Activated CD4-positive, alpha-beta T cell treated with anti-CD3 and anti-CD28 coated beads for 36 hours (primary cell): ENCODE results near the gene UNC80. TPM values are rescaled to one million over a fixed set of nuclear protein-coding genes. Genes with fewer than 3 reads are reported as not detected.

Source experiments
- ATAC-seq: fragments of 200-7000 bp; cut with Tn5 transposase; one replicate; pipeline ENCODE4 v1.10.0; 2021; ENCODE audit warnings: mild to moderate bottlenecking, moderate library complexity
- CTCF ChIA-PET: fragments of 350-600 bp; sonication (Branson Sonifier 250); formaldehyde crosslinking; loops from one replicate; lab custom pipeline; 2021; ENCODE audit warnings: antibody characterized with exemption; lab: Charles Lee
- POLR2A ChIA-PET: fragments of 350-600 bp; sonication (Branson Sonifier 250); formaldehyde crosslinking; loops from one replicate; lab custom pipeline; 2021; ENCODE audit warnings: antibody characterized with exemption, inconsistent platforms; lab: Charles Lee
- DNase-seq: peaks from one replicate; pipeline ENCODE4 v3.0.0-alpha.2; 2020
- H3K27ac Mint-ChIP-seq: one replicate; pipeline ENCODE4 v1.8.0; 2021; ENCODE audit warnings: mixed read lengths
- H3K27me3 Mint-ChIP-seq: one replicate; pipeline ENCODE4 v1.8.0; 2021; ENCODE audit warnings: mixed read lengths
- H3K36me3 Mint-ChIP-seq: one replicate; pipeline ENCODE4 v1.8.0; 2021; ENCODE audit warnings: low read depth, mixed read lengths
- H3K4me1 Mint-ChIP-seq: one replicate; pipeline ENCODE4 v1.8.0; 2021; ENCODE audit warnings: mixed read lengths
- H3K4me3 Mint-ChIP-seq: one replicate; pipeline ENCODE4 v1.8.0; 2021; ENCODE audit warnings: mild to moderate bottlenecking, moderate library complexity, mixed read lengths
- H3K9me3 Mint-ChIP-seq: one replicate; pipeline ENCODE4 v1.8.0; 2021; ENCODE audit warnings: low read depth, mixed read lengths
- intact Hi-C, 2 experiments: fragments of 100-400 bp; cut with DNase I in 1 of 2; cut with micrococcal nuclease in 1 of 2; formaldehyde crosslinking; loops; one replicate each; pipeline versions ENCODE4 v1.14.2 to v1.15.1; 2022 to 2024; cut with DNase I, micrococcal nuclease
- total RNA-seq, 2 experiments: library from RNA; stranded (reverse); gene quantifications; one replicate each; pipeline ENCODE4 v1.2.3, GENCODE V29; 2021

Gene UNC80
- total RNA-seq, 2 experiments from 2014 or later, result not detected

- Mint-ChIP-seq H3K36me3 (no peaks in the 10 kb centered on the region), H3K9me3 (no peaks in the 10 kb centered on the region), H3K27ac (no peak overlapping the region), H3K4me3 (no peak overlapping the region), H3K27me3 (peaks cover 3% of the 10 kb centered on the region), H3K4me1 (no peaks in the 10 kb centered on the region)
- DNase-seq (no peak), ATAC-seq (no peak)
- POLR2A ChIA-PET, result no interaction called here
- CTCF ChIA-PET, result no interaction called here
- intact Hi-C loops, result no loop called here
Measured at GRCh38 chr2:209808521-209808920, 36.9 kb downstream of the UNC80 start.

- Mint-ChIP-seq H3K27me3 (peaks cover 3% of the 10 kb centered on the region), H3K27ac (no peak overlapping the region), H3K4me1 (no peaks in the 10 kb centered on the region), H3K36me3 (no peaks in the 10 kb centered on the region), H3K9me3 (no peaks in the 10 kb centered on the region), H3K4me3 (no peak overlapping the region)
- ATAC-seq (no peak), DNase-seq (no peak)
- ChIA-PET CTCF (no interaction called here), POLR2A (no interaction called here)
- intact Hi-C loops, result no loop called here
Measured at GRCh38 chr2:209809256-209809655, 37.6 kb downstream of the UNC80 start.

GRCh38 chr2:209817844-209818271, 46.2 kb downstream of the UNC80 start:
- Mint-ChIP-seq H3K9me3 (no peaks in the 10 kb centered on the region), H3K4me1 (no peaks in the 10 kb centered on the region), H3K27ac (no peak overlapping the region), H3K27me3 (peaks cover 7% of the 10 kb centered on the region), H3K36me3 (no peaks in the 10 kb centered on the region), H3K4me3 (no peak overlapping the region)
- ChIA-PET POLR2A (no interaction called here), CTCF (interaction anchor here (1.3 kb wide), 1 partner anchor 9 kb away, joined by 4 read pairs; no protein-coding TSS in a partner anchor)
- intact Hi-C loops, result no loop called here
- DNase-seq (no peak), ATAC-seq (no peak)

GRCh38 chr2:209818939-209819338, 47.3 kb downstream of the UNC80 start:
- POLR2A ChIA-PET, result no interaction called here

GRCh38 chr2:209821806-209822205, 50.2 kb downstream of the UNC80 start:
- H3K4me1 Mint-ChIP-seq, result no peaks in the 10 kb centered on the region
- H3K36me3 Mint-ChIP-seq, result no peaks in the 10 kb centered on the region
- H3K9me3 Mint-ChIP-seq, result no peaks in the 10 kb centered on the region
- intact Hi-C loops, result no loop called here
- H3K27ac Mint-ChIP-seq, result no peak overlapping the region
- ATAC-seq, result no peak
- ChIA-PET CTCF (no interaction called here), POLR2A (no interaction called here)
- no peak overlapping the region for H3K4me3 Mint-ChIP-seq
- DNase-seq, result no peak
- peaks cover 4% of the 10 kb centered on the region for H3K27me3 Mint-ChIP-seq

More at GRCh38 chr2:209818939-209819338, 47.3 kb downstream of the UNC80 start:
- Mint-ChIP-seq H3K4me1 (no peaks in the 10 kb centered on the region), H3K36me3 (no peaks in the 10 kb centered on the region), H3K27me3 (peaks cover 4% of the 10 kb centered on the region), H3K4me3 (no peak overlapping the region), H3K9me3 (no peaks in the 10 kb centered on the region), H3K27ac (no peak overlapping the region)
- DNase-seq (no peak), ATAC-seq (no peak)
- CTCF ChIA-PET, result no interaction called here
- intact Hi-C loops, result no loop called here

GRCh38 chr2:209823484-209823883, 51.9 kb downstream of the UNC80 start:
- ChIA-PET CTCF (interaction anchor here (0.6 kb wide), 1 partner anchor 220 kb away, joined by 3 read pairs; no protein-coding TSS in a partner anchor), POLR2A (no interaction called here)
- Mint-ChIP-seq H3K27me3 (peaks cover 4% of the 10 kb centered on the region), H3K4me3 (no peak overlapping the region), H3K27ac (no peak overlapping the region), H3K4me1 (no peaks in the 10 kb centered on the region), H3K9me3 (no peaks in the 10 kb centered on the region), H3K36me3 (no peaks in the 10 kb centered on the region)
- DNase-seq (no peak), ATAC-seq (no peak)
- intact Hi-C loops, result no loop called here

- CTCF ChIA-PET, result no interaction called here
- Mint-ChIP-seq H3K36me3 (no peaks in the 10 kb centered on the region), H3K9me3 (no peaks in the 10 kb centered on the region), H3K4me1 (no peaks in the 10 kb centered on the region), H3K27me3 (peaks cover 4% of the 10 kb centered on the region), H3K4me3 (no peak overlapping the region), H3K27ac (no peak overlapping the region)
- ATAC-seq, result no peak
- POLR2A ChIA-PET, result no interaction called here
- intact Hi-C loops, result no loop called here
- DNase-seq, result no peak
Measured at GRCh38 chr2:209824391-209824790, 52.8 kb downstream of the UNC80 start.

GRCh38 chr2:209830722-209831465, 59.3 kb downstream of the UNC80 start:
- Mint-ChIP-seq H3K4me3 (no peak overlapping the region), H3K27me3 (peaks cover 1% of the 10 kb centered on the region)

GRCh38 chr2:209834767-209835166, 63.1 kb downstream of the UNC80 start:
- ChIA-PET POLR2A (interaction anchor here (0.5 kb wide), 1 partner anchor 23 kb away, joined by 3 read pairs; no protein-coding TSS in a partner anchor), CTCF (no interaction called here)
- H3K9me3 Mint-ChIP-seq, result no peaks in the 10 kb centered on the region
- intact Hi-C loops, result no loop called here
- no peak for ATAC-seq
- H3K27me3 Mint-ChIP-seq, result peaks cover 1% of the 10 kb centered on the region
- H3K36me3 Mint-ChIP-seq, result no peaks in the 10 kb centered on the region
- H3K4me1 Mint-ChIP-seq, result no peaks in the 10 kb centered on the region
- DNase-seq, result no peak
- H3K4me3 Mint-ChIP-seq, result no peak overlapping the region
- H3K27ac Mint-ChIP-seq, result no peak overlapping the region

More at GRCh38 chr2:209830722-209831465, 59.3 kb downstream of the UNC80 start:
- no peak for DNase-seq
- intact Hi-C loops, result no loop called here
- Mint-ChIP-seq H3K9me3 (no peaks in the 10 kb centered on the region), H3K4me1 (no peaks in the 10 kb centered on the region), H3K27ac (no peak overlapping the region), H3K36me3 (no peaks in the 10 kb centered on the region)
- ChIA-PET POLR2A (no interaction called here), CTCF (no interaction called here)
- no peak for ATAC-seq

GRCh38 chr2:209840434-209840833, 68.8 kb downstream of the UNC80 start:
- POLR2A ChIA-PET, result no interaction called here

GRCh38 chr2:209845666-209846065, 74.0 kb downstream of the UNC80 start:
- ATAC-seq (no peak), DNase-seq (no peak)
- ChIA-PET POLR2A (no interaction called here), CTCF (no interaction called here)
- Mint-ChIP-seq H3K27me3 (peaks cover 5% of the 10 kb centered on the region), H3K4me3 (no peak overlapping the region), H3K4me1 (no peaks in the 10 kb centered on the region), H3K36me3 (no peaks in the 10 kb centered on the region), H3K27ac (no peak overlapping the region), H3K9me3 (no peaks in the 10 kb centered on the region)
- intact Hi-C loops, result no loop called here

More at GRCh38 chr2:209840434-209840833, 68.8 kb downstream of the UNC80 start:
- Mint-ChIP-seq H3K36me3 (no peaks in the 10 kb centered on the region), H3K4me3 (no peak overlapping the region), H3K4me1 (no peaks in the 10 kb centered on the region), H3K27me3 (peaks cover 2% of the 10 kb centered on the region), H3K27ac (no peak overlapping the region), H3K9me3 (no peaks in the 10 kb centered on the region)
- ATAC-seq, result no peak
- intact Hi-C loops, result no loop called here
- no peak for DNase-seq
- CTCF ChIA-PET, result no interaction called here

- ATAC-seq (no peak), DNase-seq (no peak)
- ChIA-PET CTCF (no interaction called here), POLR2A (no interaction called here)
- no peaks in the 10 kb centered on the region for H3K36me3 Mint-ChIP-seq
- peaks cover 3% of the 10 kb centered on the region for H3K9me3 Mint-ChIP-seq
- no peaks in the 10 kb centered on the region for H3K27me3 Mint-ChIP-seq
- H3K4me3 Mint-ChIP-seq, result no peak overlapping the region
- intact Hi-C loops, result no loop called here
- no peak overlapping the region for H3K27ac Mint-ChIP-seq
- no peaks in the 10 kb centered on the region for H3K4me1 Mint-ChIP-seq
Measured at GRCh38 chr2:209864716-209865295, 93.2 kb downstream of the UNC80 start.
